ENCODE measurements around the gene KRIT1.
"Not testable (repeated sequence)": the region's sequence is repeated elsewhere in the genome, so short reads cannot be mapped to it uniquely, and the experiment has no call there.

The KRIT1 gene

GRCh38 chr7:92245487-92246359 is at the start of gene KRIT1, which contains the start of gene ANKIB1:
TSS of gene KRIT1 (minus strand) at chr7:92245914. CDS start at chr7:92242135, 3,779 bp downstream.
TSS of gene ANKIB1 (plus strand) at chr7:92245974. CDS start at chr7:92294979, 49,005 bp downstream.
- DNase-seq (ENCODE audit: extremely low spot score, insufficient read length, low read depth) (peak; percentile 64), FAIRE-seq (peak; percentile 86)

GRCh38 chr7:92295391-92295790 is 49.7 kb upstream of the KRIT1 start:
- no peak for DNase-seq (ENCODE audit: extremely low spot score, insufficient read length, low read depth)
- no peak for FAIRE-seq

DNA sequence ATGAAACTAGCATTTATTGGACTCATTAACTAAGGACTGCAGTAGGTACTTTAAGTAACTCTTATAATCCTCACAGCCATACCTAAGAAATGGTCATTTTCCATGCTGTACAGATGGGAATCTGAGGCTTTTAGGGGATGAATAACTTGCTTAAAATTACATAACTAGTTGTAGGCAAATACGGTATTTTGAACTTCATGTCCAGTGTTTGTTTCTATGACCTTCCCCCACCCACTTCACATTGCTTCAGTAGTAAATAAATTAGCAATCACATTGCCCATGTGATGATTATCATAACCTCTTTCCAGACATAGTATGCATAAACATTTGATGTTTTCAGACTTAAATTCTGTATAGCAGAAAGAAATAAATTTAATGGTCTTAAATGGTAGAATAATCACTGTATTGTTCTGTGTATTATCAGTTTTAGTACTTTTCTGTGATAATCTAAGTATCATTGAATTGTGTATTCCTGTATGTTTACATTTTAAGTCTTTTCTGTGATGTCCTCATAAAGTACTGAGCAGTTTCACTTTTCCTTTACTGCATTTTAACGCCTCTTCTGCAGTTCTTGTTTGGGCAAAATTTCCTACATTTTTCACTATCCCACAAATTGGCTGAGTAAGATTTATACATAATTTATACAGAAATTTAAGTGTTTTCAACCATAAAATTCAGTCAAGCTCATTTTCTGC is 48.3 kb upstream of the KRIT1 start:
- FAIRE-seq, result no peak
- DNase-seq (ENCODE audit: extremely low spot score, insufficient read length, low read depth), result no peak

GRCh38 chr7:92292981-92293380 is 47.3 kb upstream of the KRIT1 start:
- no peak for DNase-seq (ENCODE audit: extremely low spot score, insufficient read length, low read depth)
- FAIRE-seq, result peak; percentile 41

DNA sequence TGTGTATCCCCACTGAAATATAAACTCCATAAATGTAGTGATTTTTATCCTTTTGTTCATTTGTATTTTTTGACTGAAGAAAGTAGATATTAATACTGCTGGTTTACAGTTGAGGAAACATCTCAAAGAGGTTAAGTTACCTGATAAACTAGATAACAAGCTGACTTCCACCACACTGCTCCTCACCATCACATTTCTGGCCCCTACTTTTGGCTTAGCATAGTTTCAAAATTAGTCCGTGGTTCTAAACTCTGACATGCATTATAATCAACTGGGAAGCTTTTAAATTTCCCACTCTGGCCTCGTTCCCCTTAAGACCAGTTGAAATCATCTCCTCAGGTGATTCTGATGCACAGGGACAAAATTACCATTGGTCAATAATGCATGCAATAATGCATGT is 43.6 kb upstream of the KRIT1 start:
- peak; percentile 67 for FAIRE-seq

GRCh38 chr7:92282930-92283329 is 37.2 kb upstream of the KRIT1 start:
- no peak for FAIRE-seq
- no peak for DNase-seq (ENCODE audit: extremely low spot score, insufficient read length, low read depth)

More for the DNA sequence above, 43.6 kb upstream of the KRIT1 start:
- DNase-seq (ENCODE audit: extremely low spot score, insufficient read length, low read depth), result no peak

DNA sequence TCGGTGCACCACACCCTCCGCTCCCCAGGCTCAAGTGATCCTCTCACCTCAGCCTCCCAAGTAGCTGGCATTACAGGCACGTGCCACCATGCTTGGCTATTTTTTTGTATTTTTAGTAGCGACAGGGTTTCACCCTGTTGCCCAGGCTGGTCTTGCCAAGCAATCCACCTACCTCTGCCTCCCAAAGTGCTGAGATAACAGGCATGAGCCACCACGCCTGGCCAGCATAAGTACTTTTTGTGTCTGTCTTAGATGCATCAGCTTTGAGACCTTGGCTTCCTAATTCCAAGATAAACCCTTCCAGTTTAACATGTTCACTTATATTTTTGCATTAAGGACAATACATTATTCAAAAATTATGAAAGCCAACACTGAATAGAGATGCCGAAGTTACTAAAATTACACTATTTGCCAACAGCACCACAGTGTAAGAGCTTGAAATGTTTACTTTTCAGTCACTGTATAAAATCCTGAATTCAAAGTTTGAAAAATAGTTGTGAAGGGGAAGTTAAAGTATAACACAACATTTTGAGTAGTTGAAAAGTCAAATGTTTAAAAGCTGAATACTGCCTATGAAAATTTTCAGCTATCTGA is 36.6 kb upstream of the KRIT1 start:
- FAIRE-seq, result no peak
- DNase-seq (ENCODE audit: extremely low spot score, insufficient read length, low read depth), result no peak

- FAIRE-seq (no peak), DNase-seq (ENCODE audit: extremely low spot score, insufficient read length, low read depth) (no peak)
These were observed 35.3 kb upstream of the KRIT1 start for GRCh38 chr7:92281031-92281430.

DNA sequence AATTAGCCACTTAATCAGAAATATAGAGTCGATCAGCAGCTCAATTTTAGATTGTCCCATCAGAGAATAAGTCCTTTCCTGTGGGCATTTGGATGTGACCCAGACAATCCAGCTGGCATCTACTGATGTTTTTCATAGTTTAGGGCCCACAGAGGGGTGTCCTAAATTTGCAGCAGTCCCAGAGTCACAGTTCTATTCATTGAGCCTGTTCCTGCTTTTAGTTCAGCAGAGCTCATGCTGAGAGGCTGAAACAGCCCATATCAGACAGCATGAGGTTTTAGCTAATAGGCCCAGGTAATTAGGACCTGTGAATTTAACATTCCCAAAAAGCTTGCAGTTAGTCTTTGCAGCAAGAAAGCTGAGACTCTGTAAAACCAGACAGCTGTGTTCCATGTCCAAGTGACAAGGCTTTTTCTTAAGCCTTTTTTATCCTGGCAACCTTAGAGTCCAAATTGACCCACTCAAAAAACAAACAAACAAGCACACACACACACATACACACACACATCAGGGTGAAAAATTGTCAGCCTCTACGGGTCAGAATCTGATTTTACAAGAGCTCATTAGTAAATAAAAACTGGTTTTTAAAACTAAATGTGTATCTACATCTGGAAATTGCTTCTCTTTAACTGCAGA is 33.8 kb upstream of the KRIT1 start:
- DNase-seq (ENCODE audit: extremely low spot score, insufficient read length, low read depth) (no peak), FAIRE-seq (no peak)

DNA sequence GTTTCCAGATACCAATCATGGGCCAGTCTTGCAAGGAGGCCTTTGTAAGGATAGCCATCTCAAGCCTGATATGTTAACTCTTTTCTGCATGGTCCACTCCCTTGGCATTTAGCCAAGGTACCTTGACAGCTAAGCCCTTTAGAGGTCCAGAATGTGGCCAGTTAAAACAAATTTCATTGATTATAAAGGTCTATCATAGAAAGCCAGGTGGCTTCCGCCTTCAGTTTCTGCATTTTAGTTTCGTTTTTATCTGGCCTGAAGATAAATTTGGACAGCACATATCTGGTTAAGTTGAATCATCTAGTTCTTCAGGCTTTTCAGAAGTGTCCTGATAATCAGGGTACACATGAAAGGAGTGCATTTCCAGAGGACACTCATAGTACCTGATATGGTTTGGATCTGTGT is 30.7 kb upstream of the KRIT1 start:
- DNase-seq (ENCODE audit: extremely low spot score, insufficient read length, low read depth) (no peak), FAIRE-seq (peak; percentile 89)

DNA sequence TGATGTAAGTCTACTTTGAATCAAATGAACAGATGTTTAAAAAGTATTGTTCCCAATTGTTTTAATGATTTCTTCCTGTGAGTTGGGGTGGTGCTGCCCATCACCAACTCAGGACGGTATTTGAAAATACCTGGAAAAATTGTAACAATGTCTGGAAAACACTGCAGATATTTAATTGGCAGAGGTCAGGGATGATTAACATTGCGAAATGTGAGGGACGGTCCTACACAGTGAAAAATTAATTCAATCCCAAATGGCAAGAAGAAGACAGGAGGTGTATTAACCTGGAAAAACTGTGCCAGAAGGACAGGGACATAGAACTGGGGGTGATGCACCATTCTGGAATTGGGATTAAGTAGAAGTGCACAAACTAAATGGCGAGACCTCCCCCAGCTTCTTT is 29.6 kb upstream of the KRIT1 start:
- DNase-seq (ENCODE audit: extremely low spot score, insufficient read length, low read depth), result no peak
- FAIRE-seq, result no peak

DNA sequence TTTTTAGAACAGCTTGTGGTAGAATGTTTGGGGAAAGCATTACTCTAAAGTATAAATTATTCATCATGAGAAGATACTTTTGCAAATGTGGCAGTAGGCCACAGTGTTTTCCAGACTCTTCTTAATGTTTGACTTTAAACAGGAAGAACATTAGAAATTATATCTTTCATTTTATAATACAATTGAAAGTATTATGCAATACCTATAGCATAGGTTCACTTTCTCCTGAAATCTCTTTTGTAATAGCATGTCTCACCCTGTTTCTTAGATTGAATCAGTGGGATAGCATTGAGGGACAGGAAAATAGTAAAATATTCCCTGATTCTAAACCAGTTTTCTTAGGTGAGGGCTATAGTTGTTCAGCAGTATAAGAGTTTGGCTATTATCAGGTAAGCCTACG is 23.2 kb upstream of the KRIT1 start:
- FAIRE-seq (no peak), DNase-seq (ENCODE audit: extremely low spot score, insufficient read length, low read depth) (no peak)

DNA sequence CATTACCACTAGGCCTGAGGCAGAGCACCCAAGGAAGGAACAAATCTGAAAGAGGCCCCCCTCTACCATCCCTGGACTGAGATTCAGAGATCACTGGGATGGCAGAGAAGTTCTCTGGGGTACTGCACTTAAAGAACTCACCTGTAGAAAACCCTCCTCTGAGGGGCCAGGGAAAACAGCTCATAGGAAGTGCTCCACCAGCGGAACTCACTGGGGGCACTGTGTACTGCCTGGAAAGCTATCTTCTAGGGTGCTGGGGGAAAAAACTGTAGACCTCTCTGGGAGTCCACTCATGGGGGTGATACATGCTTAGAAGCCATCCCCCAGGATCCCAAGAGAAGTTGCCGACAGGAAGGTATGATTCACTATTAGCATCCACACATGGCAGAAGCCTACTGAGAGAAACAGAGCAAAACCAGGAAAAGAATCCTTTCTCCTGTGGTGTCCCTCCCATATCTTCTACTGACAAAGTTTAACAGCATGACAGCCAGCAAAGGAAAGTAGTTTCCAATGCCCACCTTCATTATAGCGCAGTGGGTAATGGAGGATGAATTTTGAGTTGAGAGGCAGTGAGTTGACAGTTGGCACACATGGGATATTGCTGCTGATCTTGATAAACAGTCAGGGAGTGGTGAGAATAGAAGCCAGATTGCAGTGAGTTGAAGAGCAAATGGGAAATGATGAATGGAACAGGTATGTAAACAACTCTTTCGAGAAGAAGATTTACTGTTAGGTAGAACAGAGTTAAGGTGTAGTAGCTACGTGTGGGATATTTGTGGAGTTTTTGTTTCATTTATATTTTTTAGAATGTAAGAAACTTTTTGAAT is 20.9 kb upstream of the KRIT1 start:
- DNase-seq (ENCODE audit: extremely low spot score, insufficient read length, low read depth) (no peak), FAIRE-seq (no peak)

- FAIRE-seq, result no peak
- no peak for DNase-seq (ENCODE audit: extremely low spot score, insufficient read length, low read depth)
These were observed 14.6 kb upstream of the KRIT1 start for GRCh38 chr7:92260248-92260781.

DNA sequence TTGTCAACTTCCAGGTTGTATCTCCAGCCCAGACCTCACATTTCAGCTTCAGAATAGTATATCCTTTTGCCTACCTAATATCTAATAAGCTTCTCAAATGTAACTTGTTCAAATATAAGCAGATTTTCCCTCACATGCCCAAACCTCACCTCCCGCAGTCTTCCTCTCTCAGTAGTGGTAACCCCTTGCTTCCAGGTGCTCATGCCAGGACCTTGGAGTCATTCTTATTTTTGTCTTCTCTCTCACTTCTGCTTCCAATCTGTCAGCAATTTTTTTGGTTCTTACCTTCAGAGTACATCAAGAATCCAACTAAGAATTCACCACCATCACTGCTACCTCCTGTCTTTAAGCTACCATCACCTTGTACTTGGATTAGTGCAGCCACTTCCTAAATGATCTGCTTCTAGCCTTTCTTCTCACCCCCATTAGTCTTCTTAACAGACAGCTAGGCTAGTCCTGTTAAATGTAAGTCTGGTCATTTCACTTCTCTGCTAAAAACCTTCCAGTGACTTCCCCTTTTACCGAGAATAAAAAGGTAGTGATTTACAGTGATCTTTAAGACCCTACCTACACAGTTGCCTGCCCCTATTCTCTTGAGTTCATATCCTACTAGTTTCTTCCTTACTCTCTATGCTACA is 14.0 kb upstream of the KRIT1 start:
- DNase-seq (ENCODE audit: extremely low spot score, insufficient read length, low read depth) (no peak), FAIRE-seq (peak; percentile 68)

DNA sequence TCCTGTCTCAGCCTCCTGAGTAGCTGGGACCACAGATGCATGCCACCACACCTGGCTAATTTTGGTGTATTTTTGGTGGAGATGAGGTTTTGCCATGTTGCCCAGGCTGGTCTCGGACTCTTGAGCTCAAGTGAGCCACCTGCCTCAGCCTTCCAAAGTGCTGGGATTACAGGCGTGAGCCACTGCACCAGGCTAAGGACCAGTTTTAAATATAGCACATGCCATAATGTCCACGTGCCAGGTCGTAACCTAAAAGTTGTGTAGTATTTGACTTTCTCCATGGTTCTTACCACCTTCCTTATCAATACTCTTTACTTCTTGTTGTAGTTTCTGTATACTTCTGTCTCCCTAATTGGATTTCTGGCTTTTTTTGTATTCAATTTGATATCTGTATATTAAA is 13.3 kb upstream of the KRIT1 start:
- DNase-seq (ENCODE audit: extremely low spot score, insufficient read length, low read depth) (no peak), FAIRE-seq (no peak)

- no peak for DNase-seq (ENCODE audit: extremely low spot score, insufficient read length, low read depth)
- no peak for FAIRE-seq
These were observed 9.6 kb upstream of the KRIT1 start for GRCh38 chr7:92255308-92255707.

DNA sequence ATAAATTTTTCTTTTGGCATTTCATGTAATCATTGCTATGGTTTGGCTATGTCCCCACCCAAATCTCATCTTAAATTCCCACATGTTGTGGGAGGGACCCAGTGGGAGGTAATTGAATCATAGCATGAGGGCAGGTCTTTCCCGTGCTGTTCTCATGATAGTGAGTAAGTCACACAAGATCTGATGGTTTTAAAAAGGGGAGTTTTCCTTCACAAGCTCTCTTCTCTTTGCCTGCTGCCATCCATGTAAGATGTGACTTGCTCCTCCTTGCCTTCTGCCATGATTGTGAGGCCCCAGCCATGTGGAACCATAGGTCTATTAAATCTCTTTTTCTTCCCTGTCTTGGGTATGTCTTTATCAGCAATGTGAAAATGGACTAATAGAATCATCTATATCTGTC is 9.1 kb upstream of the KRIT1 start:
- FAIRE-seq; DNase-seq (ENCODE audit: extremely low spot score, insufficient read length, low read depth): not testable (repeated sequence)

- DNase-seq (ENCODE audit: extremely low spot score, insufficient read length, low read depth) (no peak), FAIRE-seq (no peak)
These were observed 7.5 kb upstream of the KRIT1 start for GRCh38 chr7:92253251-92253650.
